ENCODE measurements around the gene SOCS3.
A peak's percentile ranks its signal among the peaks of the same experiment; 100 is the strongest.
"Not testable (repeated sequence)": the region's sequence is repeated elsewhere in the genome, so short reads cannot be mapped to it uniquely, and the experiment has no call there.

SOCS3 gene

GRCh38 chr17:78331355-78331754 is 28.5 kb downstream of the SOCS3 start:
- DNase-seq (ENCODE audit: low read depth in 1 of 2, low spot score in 1 of 2), result not testable (repeated sequence)

DNA sequence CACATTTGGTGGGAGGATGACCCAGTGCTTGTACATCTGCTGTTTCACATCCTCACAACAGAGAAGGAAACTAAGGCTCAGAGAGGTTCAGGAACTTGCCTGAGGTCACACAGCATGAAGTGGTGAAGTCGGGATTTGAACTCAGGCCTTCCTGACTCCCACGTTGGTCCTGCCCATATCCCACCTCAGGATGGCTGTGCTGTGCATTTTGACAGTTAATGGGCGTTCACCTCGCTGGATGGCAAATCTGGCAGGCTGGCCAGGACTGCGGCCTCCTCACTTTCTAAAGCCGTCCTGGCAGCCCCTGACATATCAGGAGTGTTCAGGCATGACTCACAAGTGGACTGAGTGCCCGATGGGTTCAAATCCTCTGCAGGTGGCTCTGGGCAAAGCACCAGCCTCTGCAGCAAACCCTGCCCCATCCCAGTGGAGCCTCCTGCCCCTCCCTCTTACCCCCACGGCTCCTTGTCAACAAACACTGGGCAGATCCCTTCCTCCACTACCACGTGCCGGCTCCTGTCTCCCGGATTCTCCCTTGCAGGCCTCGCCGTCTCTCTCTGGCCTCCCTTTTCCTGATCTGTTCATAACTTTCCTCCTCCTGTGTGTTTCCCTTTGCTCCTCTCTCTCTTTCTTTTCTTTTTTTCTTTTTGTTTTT is 29.2 kb downstream of the SOCS3 start:
- DNase-seq (ENCODE audit: low read depth in 1 of 2, low spot score in 1 of 2), result no peak

DNA sequence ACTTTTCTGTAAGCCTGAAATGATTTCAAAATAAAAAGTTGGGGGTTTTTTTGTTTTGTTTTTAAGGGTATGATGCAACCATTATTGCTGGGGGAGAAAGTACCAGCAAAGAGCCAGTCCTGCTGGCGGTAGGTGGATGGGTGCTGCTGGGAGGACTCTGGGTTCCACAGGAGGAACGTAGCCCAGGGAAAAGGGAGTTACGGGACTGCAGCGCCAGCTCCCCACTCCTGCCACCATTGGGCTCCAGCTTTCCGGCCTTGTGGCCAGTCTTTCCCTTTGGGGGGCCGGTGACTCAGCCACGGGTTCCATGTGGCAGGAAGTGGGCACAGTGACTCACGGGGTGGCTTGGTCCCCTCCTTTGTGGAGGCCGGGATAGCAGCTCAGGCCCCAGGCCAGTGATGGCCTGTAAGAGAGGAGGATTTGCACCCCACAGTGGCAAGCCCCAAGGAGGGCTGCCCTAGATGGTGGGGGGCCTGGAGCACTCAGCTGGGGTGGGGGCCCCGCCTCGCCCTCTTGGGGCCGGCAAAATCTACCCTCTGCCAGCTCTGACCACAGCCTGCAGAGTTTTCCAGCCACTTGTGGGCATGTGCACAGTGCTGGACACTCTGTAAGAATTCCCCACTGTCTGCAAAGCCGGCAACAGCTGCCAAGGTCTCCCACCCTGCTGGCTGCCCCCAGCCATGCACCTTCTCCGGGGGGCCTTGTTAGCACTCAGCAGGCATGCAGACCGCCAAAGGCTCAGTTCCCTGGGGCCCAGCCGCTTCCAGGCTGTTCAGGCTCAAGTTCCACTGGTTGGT is 30.4 kb downstream of the SOCS3 start:
- no peak for DNase-seq (ENCODE audit: low read depth in 1 of 2, low spot score in 1 of 2)

GRCh38 chr17:78327880-78328279 is 32.0 kb downstream of the SOCS3 start:
- no peak for DNase-seq (ENCODE audit: low read depth in 1 of 2, low spot score in 1 of 2)

- DNase-seq (ENCODE audit: low read depth in 1 of 2, low spot score in 1 of 2), result no peak
Observed at GRCh38 chr17:78325076-78325687, 34.7 kb downstream of the SOCS3 start.

DNA sequence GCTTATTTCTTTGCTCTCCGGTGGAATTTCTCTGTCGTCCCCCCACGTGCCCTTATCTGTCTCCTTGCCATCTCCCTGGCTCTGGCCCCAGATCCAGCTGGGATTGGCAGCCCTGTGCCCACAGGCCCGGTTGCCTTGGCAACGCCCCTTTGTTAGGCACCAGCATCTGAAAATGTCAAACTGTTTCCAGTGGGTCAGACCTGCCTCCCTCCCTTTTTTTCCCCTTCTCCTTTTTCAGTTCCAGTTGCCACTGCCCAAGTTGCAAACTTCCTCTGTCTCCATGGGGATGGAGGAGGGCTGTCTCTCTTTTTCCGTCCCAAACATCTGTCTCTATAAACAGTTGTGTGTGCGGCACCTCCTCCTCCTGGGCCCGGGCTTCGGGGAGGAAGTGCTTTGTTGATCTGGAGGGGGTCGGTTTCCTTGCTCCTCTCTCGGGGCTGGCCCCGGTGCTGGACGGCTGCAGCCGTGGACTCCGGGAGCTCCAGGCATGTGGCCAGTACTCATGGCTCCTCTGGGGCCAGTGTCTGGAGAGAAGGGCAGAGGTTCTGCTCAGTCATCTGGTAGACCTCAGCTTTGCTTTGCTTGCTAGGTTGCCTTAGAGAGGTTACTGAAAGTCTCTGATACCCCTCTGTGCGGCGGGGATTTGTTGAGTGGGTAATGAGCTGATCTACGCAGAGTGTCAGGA is 35.3 kb downstream of the SOCS3 start:
- no peak for DNase-seq (ENCODE audit: low read depth in 1 of 2, low spot score in 1 of 2)

DNA sequence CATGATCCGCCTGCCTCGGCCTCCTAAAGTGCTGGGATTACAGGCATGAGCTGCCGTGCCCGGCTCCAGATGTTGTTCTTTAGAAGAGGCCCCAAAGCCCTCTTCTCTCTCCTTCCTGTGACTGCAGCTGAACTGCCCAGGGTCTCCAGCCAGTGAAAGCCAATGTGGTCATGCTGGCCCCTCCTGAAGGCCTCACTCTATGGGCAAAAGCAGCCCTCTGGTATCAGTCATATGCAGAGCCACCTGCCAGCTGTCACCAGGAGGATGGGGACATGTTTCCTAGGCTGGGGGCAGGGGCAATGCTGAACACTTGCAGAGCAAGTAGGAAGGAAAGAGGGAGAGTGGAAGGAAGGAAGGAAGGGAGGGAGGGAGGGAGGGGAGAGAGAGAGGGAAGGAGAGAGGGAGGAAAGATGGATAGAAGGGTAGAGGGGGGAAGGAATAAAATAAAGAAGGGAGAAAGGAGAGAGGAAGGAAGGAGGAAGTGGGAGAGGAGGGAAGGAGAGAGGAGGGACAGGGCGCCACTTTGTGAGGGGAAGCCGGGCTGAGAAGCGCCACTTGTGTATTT is 36.0 kb downstream of the SOCS3 start:
- no peak for DNase-seq (ENCODE audit: low read depth in 1 of 2, low spot score in 1 of 2)

DNA sequence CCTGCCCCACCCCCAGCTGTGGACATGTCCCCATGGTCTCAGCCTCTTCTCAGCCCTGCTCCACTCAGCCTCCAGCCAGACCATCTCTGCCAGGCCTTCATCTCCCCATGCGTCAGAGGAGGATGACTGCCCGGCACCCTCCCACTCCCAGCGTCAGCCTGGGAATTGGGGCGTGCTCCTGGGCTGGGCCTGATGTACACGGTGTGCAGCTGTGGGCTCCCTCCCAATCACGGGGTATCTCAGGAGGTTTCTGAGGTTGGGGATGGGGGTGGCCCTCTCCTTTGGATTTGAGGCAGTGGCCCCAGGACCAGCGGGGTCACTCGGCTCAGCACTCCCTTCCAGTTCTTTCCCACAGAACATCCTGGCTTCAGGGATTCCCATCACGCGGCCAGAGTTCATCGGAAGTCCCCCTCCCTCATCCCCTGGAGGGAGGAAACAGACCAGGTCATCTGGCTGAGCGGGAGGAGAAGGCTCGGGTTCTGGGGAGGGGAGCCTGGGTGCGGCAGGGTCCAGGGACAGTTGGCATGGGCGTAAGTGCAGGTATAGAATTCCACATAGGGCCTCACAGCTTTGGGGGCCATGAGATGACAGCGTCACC is 36.9 kb downstream of the SOCS3 start:
- DNase-seq (ENCODE audit: low read depth in 1 of 2, low spot score in 1 of 2), result no peak

DNA sequence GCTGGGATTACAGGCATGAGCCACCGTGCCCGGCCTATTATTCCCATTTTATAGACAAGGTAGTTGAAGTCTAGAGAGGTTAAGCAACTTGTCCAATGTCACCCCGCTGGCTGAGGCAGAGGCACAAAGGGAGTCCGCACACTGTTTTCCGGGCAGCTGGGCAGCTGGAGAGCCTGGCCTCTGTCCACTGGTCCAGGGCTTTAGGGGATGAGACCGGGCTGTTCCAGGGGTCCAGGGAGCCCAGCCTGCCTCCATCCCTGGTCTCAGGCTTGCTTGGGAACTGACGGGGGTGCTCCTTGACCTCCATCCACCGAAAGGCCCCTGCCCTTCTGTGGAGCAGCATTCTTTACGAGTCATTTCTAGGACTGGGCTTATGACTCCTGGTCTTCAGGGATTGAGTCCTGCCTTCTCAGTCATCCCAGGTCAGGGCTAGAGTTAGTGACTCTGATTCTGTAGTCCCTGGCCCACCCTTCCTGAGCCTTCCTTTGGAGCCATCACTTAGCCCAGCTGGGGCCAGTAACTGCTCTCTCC is 37.5 kb downstream of the SOCS3 start:
- DNase-seq (ENCODE audit: low read depth in 1 of 2, low spot score in 1 of 2), result no peak

DNA sequence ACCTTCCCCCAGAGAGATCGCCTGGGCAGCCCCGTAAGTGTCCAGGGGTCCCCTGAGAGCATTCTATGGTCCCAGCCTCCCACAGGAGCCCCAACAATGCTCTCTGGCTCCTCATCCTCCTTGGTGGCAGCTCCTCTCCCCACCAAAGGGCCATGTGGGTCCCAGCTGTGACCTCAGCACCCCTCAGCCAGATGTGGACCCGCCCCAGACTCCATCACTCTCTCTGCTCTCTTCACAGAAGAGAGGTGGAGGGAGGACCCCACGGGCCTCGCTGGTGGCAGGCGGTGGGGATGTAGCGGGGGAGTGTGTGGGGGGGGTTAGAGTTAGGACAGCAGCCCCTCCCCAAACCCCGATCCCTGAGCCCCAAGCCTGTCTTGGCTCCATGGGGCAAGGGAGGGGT is 41.0 kb downstream of the SOCS3 start:
- DNase-seq (ENCODE audit: low read depth in 1 of 2, low spot score in 1 of 2), result no peak

DNA sequence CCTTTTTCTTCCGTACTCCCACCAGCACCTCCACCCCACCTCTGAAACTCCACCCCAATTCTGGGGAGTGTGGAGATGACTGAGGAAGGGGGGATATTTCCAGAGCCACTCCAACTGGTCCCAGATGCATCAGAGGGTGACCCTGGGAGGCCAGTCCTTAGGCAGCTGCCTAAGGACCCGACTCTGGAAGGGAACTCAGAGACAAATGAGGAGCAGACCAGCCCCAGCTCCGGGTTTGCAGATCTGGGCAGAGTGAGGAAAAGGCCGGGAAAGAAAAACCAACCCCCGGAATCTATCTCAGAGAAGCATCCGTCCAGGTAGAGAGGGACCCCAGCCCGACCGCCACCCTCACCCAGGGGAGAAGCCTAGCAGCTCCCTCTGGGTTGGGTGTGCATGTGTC is 41.5 kb downstream of the SOCS3 start:
- DNase-seq (ENCODE audit: low read depth in 1 of 2, low spot score in 1 of 2), result no peak

- DNase-seq (ENCODE audit: low read depth in 1 of 2, low spot score in 1 of 2), result no peak
Observed at GRCh38 chr17:78317794-78318400, 42.0 kb downstream of the SOCS3 start.

DNA sequence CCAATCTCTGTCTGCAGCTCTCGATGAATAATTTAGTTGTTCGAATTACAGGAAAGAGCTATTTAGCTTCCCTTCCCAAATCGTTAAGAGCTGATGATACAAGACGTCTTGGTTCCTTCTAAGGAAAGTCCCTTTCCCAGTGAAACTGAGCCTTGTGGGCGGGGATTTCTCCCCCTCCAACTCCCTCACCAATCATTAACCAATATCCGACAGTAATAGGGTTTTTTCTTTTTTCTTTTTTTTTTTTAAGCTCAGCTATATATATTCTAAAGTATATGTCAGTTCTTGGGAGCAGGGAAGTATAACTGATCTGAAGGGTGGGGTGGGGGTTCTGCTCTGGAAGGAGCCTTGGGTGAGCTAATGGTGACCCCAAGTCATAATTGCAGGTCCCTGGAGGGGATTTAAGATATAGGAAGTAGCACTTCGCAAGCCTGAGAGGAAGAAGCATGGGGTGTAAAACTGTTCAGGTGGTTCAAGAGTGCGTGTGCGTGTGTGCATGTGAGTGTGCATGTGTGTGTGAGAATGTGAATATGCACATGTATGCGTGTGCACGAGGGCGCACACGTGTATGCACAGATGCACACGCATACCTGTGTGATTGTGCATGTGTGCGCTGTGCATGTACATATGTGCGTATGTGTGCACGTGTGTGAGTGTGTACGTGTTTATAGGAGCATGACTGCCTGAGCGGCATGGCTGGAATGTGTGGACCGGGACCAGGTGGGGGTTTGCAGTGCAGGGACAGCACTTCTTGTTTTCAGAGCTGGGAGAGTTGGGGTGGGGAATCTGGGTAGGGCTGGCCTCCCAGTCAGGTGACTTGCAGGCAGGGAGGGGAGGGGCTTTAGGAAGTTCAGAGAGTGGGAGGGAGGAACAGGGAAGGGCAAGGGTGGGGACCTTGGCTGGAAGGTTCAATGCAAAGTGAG is 42.7 kb downstream of the SOCS3 start:
- DNase-seq (ENCODE audit: low read depth in 1 of 2, low spot score in 1 of 2), result no peak

DNA sequence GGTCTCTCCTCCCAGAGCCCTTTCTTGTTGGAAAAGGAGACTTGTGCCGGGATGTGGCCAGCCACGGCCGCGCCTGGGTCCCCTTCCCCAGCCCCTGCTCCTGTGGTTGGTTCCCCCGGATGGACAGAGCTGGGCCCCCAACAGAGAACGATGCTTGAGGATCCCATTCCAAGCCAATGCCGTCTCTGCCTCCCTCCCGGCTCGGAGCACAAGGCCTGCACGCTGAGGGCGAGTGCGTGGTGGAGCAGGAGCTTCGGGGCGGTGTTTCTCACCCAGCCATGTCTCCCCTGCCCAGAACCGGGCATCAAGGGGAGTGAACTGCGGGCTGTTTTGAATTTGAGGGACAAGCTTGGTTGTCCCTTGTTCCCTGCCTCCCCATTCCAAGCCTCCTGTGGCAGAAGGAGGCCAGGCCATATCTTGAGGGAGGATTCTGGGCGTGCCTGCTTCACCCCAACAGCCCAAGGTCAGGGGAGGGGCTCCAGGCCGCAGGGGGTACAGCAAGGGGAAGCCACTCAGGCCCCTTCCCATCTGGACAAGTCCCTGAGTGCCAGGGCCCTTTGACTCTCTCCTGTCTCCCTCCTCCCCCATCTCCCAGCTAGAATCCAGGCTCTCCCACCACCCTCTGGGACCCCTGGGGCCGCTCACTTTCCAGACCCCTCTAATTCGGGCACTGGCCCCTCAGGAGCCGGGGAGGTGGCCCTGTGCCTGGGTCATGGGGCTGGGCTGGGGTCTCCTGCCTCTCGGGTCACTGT is 43.6 kb downstream of the SOCS3 start:
- no peak for DNase-seq (ENCODE audit: low read depth in 1 of 2, low spot score in 1 of 2)

DNA sequence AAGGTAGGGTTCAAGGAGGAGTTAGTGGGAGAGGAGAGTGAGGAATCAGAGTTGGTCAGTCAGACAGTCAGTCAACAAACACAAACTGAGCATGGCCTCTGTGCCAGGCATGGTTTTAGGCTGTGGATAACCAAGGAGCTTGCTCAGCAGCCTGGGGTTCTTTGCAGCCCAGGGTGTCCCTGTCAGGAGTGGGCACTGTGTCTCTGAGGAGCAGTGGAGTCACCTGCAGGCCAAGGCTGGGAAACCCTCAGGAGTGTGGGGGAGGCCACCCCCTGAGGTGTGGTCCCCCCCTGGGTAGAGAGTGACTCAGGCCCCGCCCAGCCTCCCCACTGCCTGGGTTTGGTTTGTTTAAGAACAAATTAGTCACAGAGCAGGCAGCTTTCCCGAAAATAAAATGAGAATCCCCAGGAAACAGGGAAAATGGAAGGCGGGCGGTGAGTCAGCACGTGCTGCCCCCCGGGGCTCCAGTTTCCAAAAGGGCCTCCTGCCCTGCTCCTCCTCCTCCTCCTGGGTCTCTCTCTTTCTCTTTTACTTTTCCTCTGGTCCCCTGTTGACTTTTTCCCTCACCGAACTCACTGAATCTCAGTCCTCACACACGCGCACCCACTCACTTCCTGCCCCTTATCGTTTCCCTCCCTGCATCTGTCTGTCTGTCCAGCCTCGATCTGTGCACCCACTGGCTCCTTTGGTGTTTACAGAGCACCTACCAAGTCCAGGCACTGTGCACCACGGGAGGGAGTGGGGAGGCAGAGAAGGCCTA is 44.3 kb downstream of the SOCS3 start:
- peak in 1 of 2 donors; percentile 27 for DNase-seq (ENCODE audit: low read depth in 1 of 2, low spot score in 1 of 2)

GRCh38 chr17:78314683-78315354 is 45.1 kb downstream of the SOCS3 start:
- DNase-seq (ENCODE audit: low read depth in 1 of 2, low spot score in 1 of 2), result no peak

Measured in activated T-helper 1 cell treated with anti-CD3 and anti-CD28 coated beads, Interleukin-2, amount 50 U/mL, for 16 hours (primary cell).